Epidermal melanocyte (primary cell): ENCODE data around the gene HIRIP3.
A peak's percentile ranks its signal among the peaks of the same experiment; 100 is the strongest.
"Not testable (repeated sequence)": the region's sequence is repeated elsewhere in the genome, so short reads cannot be mapped to it uniquely, and the experiment has no call there.

ENCODE experiments used
- DNase-seq: peaks from one replicate; pipeline ENCODE4 v3.0.0; 2011; ENCODE audit warnings: low spot score; ENCODE audit not compliant: insufficient read length

The HIRIP3 gene

DNA sequence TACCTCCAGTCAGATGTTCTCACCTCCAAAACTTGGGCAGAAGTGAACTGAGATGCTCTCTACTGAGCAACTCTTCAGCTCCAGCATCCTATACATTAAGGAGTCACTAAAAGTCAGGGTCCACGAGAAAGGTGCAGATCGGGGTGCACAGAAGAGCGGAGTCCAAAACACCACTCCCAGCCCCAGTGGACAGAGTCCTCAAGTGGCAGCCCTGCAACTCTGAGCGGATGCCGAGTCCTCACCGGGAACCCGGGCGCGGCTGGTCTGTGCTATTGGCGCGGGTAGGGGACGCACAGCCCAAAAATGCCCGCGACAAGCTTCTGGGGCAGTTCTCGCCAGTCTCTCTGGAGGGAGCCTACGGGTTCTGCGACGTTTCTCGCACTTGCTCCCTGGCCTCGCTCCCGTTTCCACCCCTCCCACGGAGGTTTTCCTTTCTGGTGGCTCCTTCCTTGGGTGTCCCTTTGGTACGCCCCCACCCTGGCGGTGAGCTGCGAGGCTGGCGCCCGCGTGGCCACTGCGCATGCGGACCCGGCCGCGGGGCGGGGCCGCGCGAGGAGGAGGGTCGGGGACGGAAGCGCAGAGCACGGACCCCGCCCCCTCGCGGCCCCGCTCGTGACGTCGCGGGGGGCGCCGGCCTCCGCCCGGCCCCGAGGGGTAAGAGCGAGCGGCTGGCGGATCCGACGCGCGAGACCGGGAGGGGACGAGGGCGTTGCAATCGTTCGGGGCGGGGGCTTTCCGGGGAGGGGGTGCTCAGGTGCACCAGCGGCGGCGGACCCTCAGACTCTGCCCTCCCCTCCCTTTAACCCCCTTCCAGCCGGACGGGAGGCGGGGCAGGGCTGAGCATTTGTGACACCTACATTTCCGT, 33.7 kb downstream of the HIRIP3 start, which contains the start of gene TMEM219:
Gene TMEM219, plus strand, starts transcription at position 601 of the 865 bp plus-strand sequence. CDS start 1,065 bp downstream, outside the sequence.
- peak; percentile 90 for DNase-seq

DNA sequence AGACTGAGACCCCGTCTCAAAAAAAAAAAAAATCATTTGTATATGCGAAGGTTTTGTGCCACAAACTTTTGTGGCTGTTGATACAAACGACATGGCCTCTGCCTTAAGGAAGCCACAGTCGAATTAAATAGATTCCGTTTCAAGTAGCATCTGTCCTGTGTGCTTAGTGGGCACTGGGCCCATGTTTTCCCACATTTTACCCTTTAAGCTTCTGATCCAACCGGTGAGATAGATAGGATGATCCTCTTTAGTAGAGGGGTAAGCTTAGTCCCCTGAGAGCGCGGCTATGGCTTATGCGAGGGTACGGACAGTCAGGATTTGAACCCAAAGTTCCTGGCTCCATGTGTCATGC, 34.3 kb downstream of the HIRIP3 start:
- DNase-seq, result no peak

DNA sequence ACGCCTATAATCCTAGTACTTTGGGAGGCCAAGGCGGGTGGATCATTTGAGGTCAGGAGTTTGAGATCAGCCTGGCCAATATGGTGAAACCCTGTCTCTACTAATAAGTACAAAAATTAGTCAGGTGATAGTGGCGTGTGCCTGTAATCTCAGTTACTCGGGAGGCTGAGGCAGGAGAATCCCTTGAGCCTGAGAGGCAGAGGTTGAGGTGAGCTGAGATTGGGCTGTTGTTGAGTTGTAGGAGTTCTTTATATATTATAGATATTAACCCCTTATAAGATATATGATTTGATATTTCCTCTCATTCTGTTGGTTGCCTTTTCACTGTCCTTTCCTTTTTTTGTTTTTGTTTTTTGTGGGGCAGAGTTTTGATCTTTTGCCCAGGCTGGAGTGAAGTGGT, 35.6 kb downstream of the HIRIP3 start:
- DNase-seq, result not testable (repeated sequence)

DNA sequence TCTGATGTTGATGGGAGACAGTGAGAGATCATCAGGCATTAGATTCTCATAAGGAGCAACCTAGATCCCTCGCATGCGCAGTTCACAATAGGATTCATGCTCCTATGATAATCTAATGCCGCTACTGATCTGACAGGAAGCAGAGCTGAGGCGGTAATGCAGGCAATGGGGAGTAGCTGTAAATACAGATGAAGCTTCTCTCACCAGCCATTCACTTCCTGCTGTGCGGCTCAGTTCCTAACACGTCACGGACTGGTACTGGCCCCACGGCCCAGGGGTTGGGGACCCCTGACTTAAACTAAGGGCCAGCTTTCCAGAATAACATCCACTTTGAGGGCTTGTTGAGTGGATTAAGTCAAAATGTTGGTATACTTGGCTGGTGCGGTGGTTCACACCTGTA, 36.1 kb downstream of the HIRIP3 start:
- no peak for DNase-seq

DNA sequence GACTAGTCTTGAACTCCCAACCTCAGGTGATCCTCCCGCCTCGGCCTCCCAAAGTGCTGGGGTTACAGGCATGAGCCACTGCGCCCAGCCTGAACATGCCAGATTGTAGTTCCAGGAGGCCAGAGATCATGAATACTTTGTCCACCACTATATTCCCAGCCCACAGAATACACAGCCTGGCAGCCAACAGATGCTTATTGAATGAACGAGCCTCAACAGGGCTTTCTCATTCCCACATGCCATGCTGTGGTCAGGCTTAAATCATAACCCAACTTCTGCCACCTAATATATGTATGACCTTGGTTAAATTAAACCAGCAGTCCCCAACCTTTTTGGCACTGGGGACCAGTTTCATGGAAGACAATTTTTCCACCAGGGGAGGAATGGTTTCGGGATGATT, 36.7 kb downstream of the HIRIP3 start:
- no peak for DNase-seq

DNA sequence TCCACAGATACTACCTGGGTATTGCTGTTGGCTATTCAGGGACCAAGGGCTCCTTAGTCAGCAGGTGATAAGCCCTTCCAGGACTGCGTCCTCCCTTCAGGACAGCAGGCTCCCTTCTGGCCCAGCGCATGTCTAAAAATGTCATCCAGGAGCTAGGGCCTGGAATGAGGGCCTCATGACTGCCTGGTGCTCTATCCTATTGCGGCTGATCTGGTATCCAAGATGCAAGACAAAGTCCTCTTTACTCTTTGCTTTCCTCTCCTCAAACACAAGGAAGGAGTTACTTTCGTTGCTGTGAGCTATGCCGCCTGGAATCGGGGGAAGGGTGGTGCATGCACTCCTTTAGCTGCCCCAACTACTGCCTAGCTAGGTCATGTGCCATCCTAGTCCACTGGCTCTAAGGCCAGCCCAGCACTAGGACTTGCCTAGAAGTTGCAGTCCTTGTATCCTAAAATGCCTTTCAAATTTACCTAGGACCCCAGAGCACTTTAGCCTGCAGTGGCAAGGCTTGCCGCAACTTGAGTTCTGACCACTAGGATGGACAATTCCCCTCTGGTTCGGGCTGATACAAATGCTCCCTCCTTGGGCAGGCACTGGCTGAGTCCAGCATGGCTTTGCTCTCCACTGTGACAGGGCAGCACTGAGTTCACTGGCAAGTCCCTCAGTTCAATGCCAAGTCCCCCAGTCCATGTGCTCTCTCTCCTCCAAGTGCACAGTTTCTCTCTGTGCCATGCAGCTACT, 43.6 kb downstream of the HIRIP3 start:
- DNase-seq, result no peak

DNA sequence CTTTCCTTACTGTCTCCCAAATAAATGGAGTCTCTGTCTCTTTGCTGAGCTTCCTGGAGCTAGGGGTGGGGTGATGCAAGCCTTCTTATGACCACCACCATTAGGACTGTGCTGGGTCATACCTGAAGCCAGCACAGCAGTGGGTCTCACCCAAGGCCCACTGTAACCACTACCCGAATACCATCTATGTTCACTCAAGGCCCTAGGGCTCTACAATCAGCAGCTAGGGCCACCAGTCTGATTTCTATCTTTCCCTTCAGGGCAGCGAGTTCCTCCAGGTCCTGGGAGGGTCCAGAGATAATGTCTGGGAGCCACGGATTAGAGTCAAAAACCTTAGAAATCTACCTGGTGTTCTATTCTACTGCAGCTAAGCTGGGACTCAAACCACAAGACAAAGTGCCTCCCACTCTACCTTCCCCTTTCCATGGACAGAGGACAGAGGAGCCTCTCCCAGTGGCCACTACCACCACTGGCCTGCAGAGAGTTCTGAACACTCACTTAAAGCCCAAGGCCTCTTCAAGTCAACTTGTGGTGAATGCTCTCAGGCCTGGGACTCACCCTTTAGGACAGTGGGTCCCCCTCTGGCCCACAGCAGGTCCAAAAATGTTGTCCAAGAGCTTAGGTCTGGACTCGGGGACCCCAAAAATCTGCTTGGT, 44.5 kb downstream of the HIRIP3 start:
- no peak for DNase-seq

DNA sequence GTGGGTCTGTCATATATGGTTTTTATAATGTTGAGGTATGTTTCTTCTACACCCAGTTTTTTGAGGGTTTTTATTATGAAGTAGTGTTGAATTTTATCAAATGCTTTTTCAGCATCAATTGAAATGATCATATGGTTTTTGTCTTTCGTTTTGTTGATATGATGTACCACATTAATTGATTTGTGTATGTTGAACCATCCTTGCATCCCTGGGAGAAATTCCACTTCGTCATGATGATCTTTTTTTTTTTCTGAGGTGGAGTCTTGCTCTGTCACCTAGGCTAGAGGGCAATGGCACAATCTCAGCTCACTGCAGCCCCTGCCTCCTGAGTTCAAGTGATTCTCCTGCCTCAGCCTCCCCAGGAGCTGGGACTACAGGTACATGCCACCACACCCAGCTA, 47.5 kb downstream of the HIRIP3 start:
- DNase-seq, result no peak

DNA sequence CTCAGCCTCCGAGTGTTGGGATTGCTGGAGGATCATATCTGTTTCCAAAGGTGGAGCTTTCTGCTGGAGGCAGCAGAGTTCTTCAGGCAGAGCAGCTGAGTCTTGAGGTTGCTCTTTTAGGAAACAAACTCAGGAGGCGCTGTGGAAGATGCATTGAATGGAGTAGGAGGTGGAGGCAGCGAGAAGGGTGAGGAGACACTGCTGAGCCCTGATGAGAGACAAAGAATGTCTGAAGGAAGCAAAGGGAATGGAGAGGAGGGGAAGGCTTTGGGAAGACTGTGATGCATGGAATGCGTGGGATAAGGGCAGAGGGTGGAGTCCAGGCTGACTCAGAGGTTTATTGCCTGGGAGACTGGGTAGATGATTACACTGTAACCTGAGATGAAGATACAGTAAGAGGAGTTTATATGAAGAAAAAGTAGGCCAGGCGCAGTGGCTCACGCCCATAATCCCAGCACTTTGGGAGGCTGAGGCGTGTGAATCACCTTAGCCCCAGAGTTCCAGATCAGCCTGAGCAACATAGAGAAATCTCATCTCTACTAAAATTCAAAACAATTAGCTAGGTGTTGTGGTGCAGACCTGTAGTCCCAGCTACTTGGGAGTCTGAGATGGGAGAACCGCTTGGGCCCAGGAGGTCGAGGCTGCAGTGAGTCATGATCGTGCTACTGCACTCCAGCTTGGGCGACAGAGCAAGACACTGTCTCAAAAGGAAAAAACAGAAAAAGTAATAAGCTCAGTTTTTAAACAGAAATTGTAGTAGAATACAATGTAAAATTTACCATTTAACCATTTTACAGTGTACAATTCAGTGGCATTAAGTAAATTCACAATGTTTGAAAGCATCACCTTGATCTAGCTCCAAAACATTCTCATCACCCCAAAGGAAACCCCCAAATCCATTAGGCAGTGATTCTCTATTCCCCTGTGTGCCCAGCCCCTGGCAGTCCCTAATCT, 51.3 kb downstream of the HIRIP3 start:
- DNase-seq, result peak; percentile 43
